Right kidney (tissue), 9 donors: ENCODE results near the gene F11.
A peak's percentile ranks its signal among the peaks of the same experiment; 100 is the strongest.
"Not testable (repeated sequence)": the region's sequence is repeated elsewhere in the genome, so short reads cannot be mapped to it uniquely, and the experiment has no call there.

Experiments used
- DNase-seq: peaks from one replicate; pipeline ENCODE4 v3.0.0-alpha.2; 2016
- long read RNA-seq, 8 donors: transcript quantifications; one replicate each; lab custom pipeline, GENCODE V29; 2026

F11 gene
- long read RNA-seq, donor 1, partial matches to known transcripts, result 0 of 1 reads
- long read RNA-seq, donor 1, other reads (novel, unspliced or antisense), result 0 of 1 reads
- long read RNA-seq, donor 2, result 0 reads
- long read RNA-seq, donor 3, result 0 reads
- long read RNA-seq, donor 4, partial matches to known transcripts, result 0 of 1 reads
- long read RNA-seq, donor 4, other reads (novel, unspliced or antisense), result 0 of 1 reads
- long read RNA-seq, donor 5, result 0 reads
- long read RNA-seq, donor 6, partial matches to known transcripts, result 0 of 1 reads
- long read RNA-seq, donor 6, other reads (novel, unspliced or antisense), result 0 of 1 reads
- long read RNA-seq, donor 7, result 0 reads
- long read RNA-seq, donor 8, result 0 reads

GRCh38 chr4:186265683-186266652 is at the start of gene F11:
F11 (plus strand) TSS chr4:186266189; CDS start chr4:186267137, 948 bp downstream.
- DNase-seq, result peak; percentile 11

GRCh38 chr4:186216465-186217024 is 49.4 kb upstream of the F11 start:
- DNase-seq, result no peak

GRCh38 chr4:186217733-186218293 is 48.2 kb upstream of the F11 start:
- DNase-seq, result no peak

DNA sequence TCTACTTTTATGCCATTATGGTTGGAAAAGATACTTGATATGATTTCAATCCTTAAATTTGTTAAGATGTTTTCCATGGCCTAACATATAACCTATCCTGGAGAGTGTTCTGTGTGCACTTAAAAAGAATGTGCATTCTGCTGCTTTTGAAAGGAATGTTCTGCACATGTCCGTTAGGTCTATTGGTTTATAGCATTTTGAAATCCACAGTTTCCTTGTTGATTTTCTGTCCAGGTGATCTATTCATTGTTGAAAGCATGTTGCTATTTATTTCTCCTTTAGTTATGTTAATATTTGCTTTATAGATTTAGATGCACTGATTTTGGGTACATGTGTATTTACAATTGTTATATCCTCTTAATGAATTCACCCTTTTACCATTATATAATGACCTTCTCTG is 44.4 kb upstream of the F11 start:
- no peak for DNase-seq

GRCh38 chr4:186225848-186226247 is 40.1 kb upstream of the F11 start:
- no peak for DNase-seq

- no peak for DNase-seq
Observed at GRCh38 chr4:186226521-186227189, 39.3 kb upstream of the F11 start.

DNA sequence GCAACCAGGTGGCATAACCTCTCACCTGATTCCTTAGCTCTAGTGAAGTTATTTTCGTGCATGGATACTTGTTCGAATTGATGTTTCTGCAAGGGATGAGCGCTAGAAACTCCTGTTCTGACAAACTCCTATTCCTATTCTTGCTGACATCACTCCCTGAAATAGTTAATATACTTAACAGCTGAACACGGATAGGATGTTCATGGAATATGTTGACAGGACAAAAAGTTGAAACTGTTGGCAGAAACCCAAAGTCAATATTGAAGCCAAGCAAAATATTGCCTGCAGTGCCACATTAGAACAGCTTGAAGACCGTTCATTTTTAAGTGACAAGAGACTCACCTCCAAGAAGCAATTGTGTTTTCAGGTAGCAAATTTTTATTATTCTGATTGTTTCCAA is 38.8 kb upstream of the F11 start, which contains the start of gene KLKB1:
Gene KLKB1, plus strand, starts transcription at position 287 of the 400 bp plus-strand sequence. CDS start 689 bp downstream, outside the sequence.
- no peak for DNase-seq

GRCh38 chr4:186227744-186228513 is 38.1 kb upstream of the F11 start:
- DNase-seq, result no peak

- no peak for DNase-seq
Observed at GRCh38 chr4:186228514-186228894, 37.5 kb upstream of the F11 start.

DNA sequence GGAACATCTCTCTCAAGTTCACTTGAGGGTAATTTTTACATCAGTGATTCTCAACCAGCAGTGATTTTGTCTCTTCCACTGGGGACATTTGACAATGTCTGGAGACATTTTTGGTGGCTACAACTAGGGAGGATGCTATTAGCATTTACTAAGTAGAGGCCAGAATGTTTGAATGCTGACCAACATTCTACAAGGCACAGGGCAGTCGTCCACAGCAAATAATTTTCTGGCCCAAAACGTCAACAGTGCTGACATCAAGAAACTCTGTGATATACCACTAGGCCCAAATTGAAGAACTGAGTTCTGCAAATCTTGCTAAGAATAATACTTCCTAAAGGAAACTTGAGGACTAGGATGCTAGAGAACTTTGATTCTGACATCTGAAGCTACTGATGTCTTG is 31.6 kb upstream of the F11 start:
- no peak for DNase-seq

- DNase-seq, result no peak
Observed at GRCh38 chr4:186236126-186236525, 29.9 kb upstream of the F11 start.

GRCh38 chr4:186240452-186240847 is 25.5 kb upstream of the F11 start:
- DNase-seq, result no peak

- DNase-seq, result no peak
Observed at GRCh38 chr4:186240848-186241491, 25.0 kb upstream of the F11 start.

DNA sequence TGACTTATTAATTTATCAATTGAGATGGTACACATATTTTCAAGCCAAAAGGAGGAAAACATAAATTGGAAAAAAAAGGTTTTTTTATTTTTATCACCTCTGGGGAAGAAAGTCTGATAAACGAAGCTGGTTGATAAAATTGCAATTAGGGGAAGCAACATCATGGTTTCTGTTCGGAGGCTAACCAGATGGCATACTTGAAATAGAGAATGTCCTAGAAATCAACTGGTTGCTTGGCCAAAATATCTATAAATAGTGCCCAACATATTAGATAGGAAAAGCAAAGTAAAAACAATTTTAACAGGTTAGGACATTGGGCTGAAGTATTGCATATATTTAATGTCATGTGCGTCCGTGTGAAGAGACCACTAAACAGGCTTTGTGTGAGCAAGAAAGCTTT is 24.4 kb upstream of the F11 start:
- no peak for DNase-seq

GRCh38 chr4:186242031-186242430 is 24.0 kb upstream of the F11 start:
- DNase-seq, result not testable (repeated sequence)

DNA sequence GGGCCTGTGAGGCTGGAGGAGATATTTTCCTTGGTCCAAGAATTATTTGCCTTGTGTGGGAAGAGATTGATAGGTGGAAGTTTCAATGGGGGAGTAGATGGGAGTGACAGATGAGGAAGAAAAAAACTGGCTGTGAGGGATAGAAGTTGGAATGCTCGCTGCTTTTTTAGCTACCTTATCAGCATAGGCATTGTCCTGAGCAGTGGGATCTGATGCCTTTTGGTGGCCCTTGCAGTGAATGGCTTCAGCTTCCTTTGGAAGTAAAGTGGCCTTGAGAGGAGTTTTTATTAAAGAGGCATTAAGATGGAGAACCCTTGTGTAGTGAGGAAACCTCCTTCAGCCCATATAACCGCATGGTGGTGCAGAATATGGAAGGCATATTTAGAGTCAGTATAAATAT is 22.7 kb upstream of the F11 start:
- DNase-seq, result no peak

DNA sequence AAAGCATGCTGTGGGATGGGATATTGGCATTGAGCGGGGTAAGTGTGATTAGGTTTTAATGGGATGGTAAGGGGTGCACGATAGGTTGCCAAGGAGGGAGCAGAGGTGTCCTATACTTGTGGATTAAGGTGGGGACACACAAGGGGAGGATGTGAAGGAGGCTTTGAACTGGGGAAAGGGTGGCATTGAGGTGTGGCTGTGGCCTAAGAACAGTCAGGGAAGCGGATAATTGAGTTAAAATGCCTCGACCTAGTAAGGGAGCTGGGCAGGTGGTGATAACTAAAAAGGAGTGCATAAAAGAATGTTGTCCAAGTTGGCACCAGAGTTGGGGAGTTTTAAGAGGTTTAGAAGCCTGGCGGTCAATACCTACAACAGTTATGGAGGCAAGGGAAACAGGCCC is 21.2 kb upstream of the F11 start:
- no peak for DNase-seq

DNA sequence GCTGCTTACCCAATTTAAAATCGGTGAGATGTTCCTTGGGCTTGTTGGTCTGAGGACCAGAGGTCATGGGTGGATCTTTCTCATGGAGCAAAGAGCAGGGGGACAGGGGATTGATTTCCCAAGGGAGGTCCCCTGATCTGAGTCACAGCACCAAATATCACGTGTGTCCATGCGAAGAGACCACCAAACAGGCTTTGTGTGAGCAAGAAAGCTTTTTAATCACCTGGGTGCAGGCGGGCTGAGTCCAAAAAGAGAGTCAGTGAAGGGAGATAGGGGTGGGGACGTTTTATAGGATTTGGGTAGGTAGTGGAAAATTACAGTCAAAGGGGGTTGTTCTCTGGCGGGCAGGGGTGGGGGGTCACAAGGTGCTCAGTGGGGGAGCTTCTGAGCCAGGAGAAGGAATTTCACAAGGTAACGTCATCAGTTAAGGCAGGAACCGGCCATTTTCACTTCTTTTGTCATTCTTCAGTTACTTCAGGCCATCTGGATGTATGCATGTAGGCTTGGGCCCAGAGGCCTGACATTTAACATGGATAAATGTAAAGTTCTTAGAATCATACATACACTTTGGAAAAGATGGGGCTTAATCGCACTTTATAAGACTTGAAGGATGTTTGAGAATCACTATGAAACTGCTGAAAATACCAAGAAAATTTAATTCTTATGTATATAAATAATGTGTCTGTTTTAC is 18.8 kb upstream of the F11 start:
- not testable (repeated sequence) for DNase-seq

GRCh38 chr4:186248643-186249042 is 17.3 kb upstream of the F11 start:
- no peak for DNase-seq
